Right lobe of liver (tissue), 6 donors: Measurements from ENCODE around the gene NEGR1. TPM values are rescaled to one million over a fixed set of nuclear protein-coding genes. Genes with fewer than 3 reads are reported as not detected.
A peak's percentile ranks its signal among the peaks of the same experiment; 100 is the strongest.

ENCODE experiments used
- ATAC-seq, 4 donors: fragments of 200-7000 bp; cut with Tn5 transposase; one replicate each; pipeline ENCODE4 v1.9.1; 2020; ENCODE audit warnings: mild to moderate bottlenecking in 4 of 4, moderate library complexity in 4 of 4
- DNase-seq, 3 donors: peaks; one replicate each; pipeline ENCODE4 v3.0.0-alpha.2; 2020
- H3K27ac ChIP-seq, 3 donors: fragments of 200-600 bp; one replicate each; pipeline ENCODE4 v1.8.0; 2022
- H3K27me3 ChIP-seq, 2 donors: fragments of 200-600 bp; one replicate each; pipeline ENCODE4 v1.8.0; 2022
- H3K36me3 ChIP-seq, 4 donors: fragments of 200-600 bp; sonication (generic) in 1 of 4; one replicate each; pipeline versions ENCODE4 v1.5.1 to v1.8.0; 2017 to 2022; ENCODE audit warnings: control low read depth in 1 of 4
- H3K4me1 ChIP-seq, 4 donors: fragments of 200-600 bp; sonication (generic) in 1 of 4; one replicate each; pipeline versions ENCODE4 v1.5.1 to v1.8.0; 2017 to 2022; ENCODE audit warnings: control low read depth in 1 of 4
- H3K4me3 ChIP-seq, 3 donors: fragments of 200-600 bp; one replicate each; pipeline ENCODE4 v1.8.0; 2022
- H3K9me3 ChIP-seq, 4 donors: fragments of 200-600 bp; sonication (generic) in 1 of 4; one replicate each; pipeline versions ENCODE4 v1.5.1 to v1.8.0; 2017 to 2022; ENCODE audit warnings: control low read depth in 1 of 4
- CTCF ChIP-seq, 4 donors: fragments of 200-600 bp in 3 of 4; fragments of 450-650 bp in 1 of 4; IDR thresholded peaks; one replicate each; pipeline versions ENCODE4 v1.5.1 to v1.8.0; 2016 to 2022; ENCODE audit warnings: antibody characterized with exemption in 4 of 4, mild to moderate bottlenecking in 2 of 4
- POLR2A ChIP-seq: fragments of 450-650 bp; IDR thresholded peaks from one replicate; pipeline ENCODE4 v1.6.1; 2017; ENCODE audit warnings: antibody characterized with exemption, mild to moderate bottlenecking
- WGBS: methylation state at CpG from one replicate; pipeline ENCODE4 v1.1.6; 2018; ENCODE audit warnings: low coverage, low lambda C conversion rate; ENCODE audit not compliant: insufficient coverage; ENCODE audit errors: missing lambda C conversion rate; 5-methylcytosine and 5-hydroxymethylcytosine counted together
- intact Hi-C, 2 donors: fragments of 100-400 bp; cut with DNase I; formaldehyde crosslinking; loops; one replicate each; pipeline versions ENCODE4 v1.11.2 to v1.14.1; 2022
- total RNA-seq, 6 experiments: library from RNA; depleted of rRNA in 2 of 6; stranded (reverse); fragments of >200 nt in 2 of 6; fragmentation: NEBNext Ultra II Directional in 3 of 6; extraction: Animal tissue kit (Norgen Biotek cat#: 25700) in 3 of 6; gene quantifications; one replicate each; pipeline versions ENCODE4 v1.1.0 to v1.2.4, GENCODE V29; 2016 to 2023
- donor health status: DM: no; HTN: yes; CAD: no.
- donor health status: DM: no; HTN: no; CAD: no.
- donor health status: DM: no; HTN: no; CAD: no.
- donor health status: DM: no; HTN: yes; CAD: no.
- donor health status: DM: no; HTN: yes; CAD: no.

Gene NEGR1
- total RNA-seq, 6 experiments from 2014 or later = 0.02 to 0.31 (median 0.14) TPM

- ATAC-seq (no peak), DNase-seq (no peak)
- no peaks in the 10 kb centered on the region for H3K36me3 ChIP-seq
- no peak overlapping the region for H3K27ac ChIP-seq
- H3K4me3 ChIP-seq = no peak overlapping the region
- 33% methylated on average over 1 of the region's 1 CpG for WGBS
- no peaks in the 10 kb centered on the region for H3K27me3 ChIP-seq
- no peaks in the 10 kb centered on the region for H3K4me1 ChIP-seq
- H3K9me3 ChIP-seq = no peaks in the 10 kb centered on the region
- intact Hi-C loops = no loop called here
- TF ChIP-seq CTCF (IDR thresholded peaks at IDR 0.05) = no peak
- TF ChIP-seq POLR2A = no peak
Measured at GRCh38 chr1:72006092-72006491, 276.2 kb downstream of the NEGR1 start.

- H3K27ac ChIP-seq = no peak overlapping the region
- intact Hi-C loops = no loop called here
- no peaks in the 10 kb centered on the region for H3K9me3 ChIP-seq
- no peak for TF ChIP-seq CTCF (IDR thresholded peaks at IDR 0.05)
- TF ChIP-seq POLR2A = no peak
- H3K4me1 ChIP-seq = no peaks in the 10 kb centered on the region
- H3K4me3 ChIP-seq = no peak overlapping the region
- WGBS = 14% methylated on average over 3 of the region's 3 CpGs
- ATAC-seq = peak in 3 of 4 donors; percentile 60 to 67 (median 65)
- H3K36me3 ChIP-seq = no peaks in the 10 kb centered on the region
- DNase-seq = no peak
- H3K27me3 ChIP-seq = no peaks in the 10 kb centered on the region
Measured at GRCh38 chr1:72003092-72003491, 279.2 kb downstream of the NEGR1 start.

GRCh38 chr1:72000809-72001208 is 281.5 kb downstream of the NEGR1 start:
- H3K4me3 ChIP-seq = no peak overlapping the region
- TF ChIP-seq CTCF (IDR thresholded peaks at IDR 0.05) (no peak), POLR2A (no peak)
- no peak overlapping the region for H3K27ac ChIP-seq
- no peaks in the 10 kb centered on the region for H3K9me3 ChIP-seq
- H3K27me3 ChIP-seq = no peaks in the 10 kb centered on the region
- ATAC-seq (no peak), DNase-seq (no peak)
- H3K36me3 ChIP-seq = no peaks in the 10 kb centered on the region
- 58% methylated on average over 3 of the region's 4 CpGs for WGBS
- no peaks in the 10 kb centered on the region for H3K4me1 ChIP-seq
- intact Hi-C loops = no loop called here

- H3K4me1 ChIP-seq = no peaks in the 10 kb centered on the region
- H3K36me3 ChIP-seq = no peaks in the 10 kb centered on the region
- no peak for DNase-seq
- no peak overlapping the region for H3K27ac ChIP-seq
- H3K9me3 ChIP-seq = no peaks in the 10 kb centered on the region
- no peak for ATAC-seq
- 82% methylated on average over 3 of the region's 3 CpGs for WGBS
- no peak for TF ChIP-seq POLR2A
- no peak overlapping the region for H3K4me3 ChIP-seq
- intact Hi-C loops = no loop called here
- H3K27me3 ChIP-seq = no peaks in the 10 kb centered on the region
Measured at GRCh38 chr1:71994646-71995045, 287.7 kb downstream of the NEGR1 start.

- intact Hi-C loops = no loop called here
- Histone ChIP-seq H3K36me3 (no peaks in the 10 kb centered on the region), H3K9me3 (no peaks in the 10 kb centered on the region), H3K4me3 (no peak overlapping the region), H3K27ac (no peak overlapping the region), H3K4me1 (no peaks in the 10 kb centered on the region), H3K27me3 (no peaks in the 10 kb centered on the region)
- ATAC-seq (no peak), DNase-seq (no peak)
- no peak for TF ChIP-seq CTCF (IDR thresholded peaks at IDR 0.05)
- TF ChIP-seq POLR2A = no peak
- 55% methylated on average over 6 of the region's 6 CpGs for WGBS
Measured at GRCh38 chr1:71987181-71987580, 295.2 kb downstream of the NEGR1 start.
